ENCODE measurements around the gene PRKCE. TPM values are rescaled to one million over a fixed set of nuclear protein-coding genes. Genes with fewer than 3 reads are reported as not detected.

Gene PRKCE
- total and polyA plus RNA-seq, 4 donors: 2.5 to 38.6 (median 5.8) TPM

- TF ChIP-seq FOXA2 (IDR thresholded peaks at IDR 0.05): no peak
- no peak for TF ChIP-seq GABPA (IDR thresholded peaks at IDR 0.05 in 1 of 2, conservative IDR thresholded peaks at IDR 0.05 in 1 of 2)
- no peak for TF ChIP-seq REST (IDR thresholded peaks at IDR 0.05)
- TF ChIP-seq RXRA (IDR thresholded peaks at IDR 0.05): no peak
- TF ChIP-seq TAF1 (conservative IDR thresholded peaks at IDR 0.05): no peak
- TF ChIP-seq JUND (IDR thresholded peaks at IDR 0.05): no peak
- no peak for TF ChIP-seq EGR1 (IDR thresholded peaks at IDR 0.05; ENCODE audit: low read depth in 2 of 2)
- no peak for TF ChIP-seq RAD21 (IDR thresholded peaks at IDR 0.05)
- no peak for TF ChIP-seq FOXA1 (IDR thresholded peaks at IDR 0.05)
- no peak for TF ChIP-seq SP1 (IDR thresholded peaks at IDR 0.05)
- TF ChIP-seq NR2F2 (IDR thresholded peaks at IDR 0.05): no peak
- TF ChIP-seq ZBTB33 (IDR thresholded peaks at IDR 0.05): no peak
- no peak for TF ChIP-seq YY1 (IDR thresholded peaks at IDR 0.05)
- TF ChIP-seq HNF4A (conservative IDR thresholded peaks at IDR 0.05): no peak
- no peak for TF ChIP-seq HNF4G (IDR thresholded peaks at IDR 0.05)
- no peak for TF ChIP-seq CTCF (IDR thresholded peaks at IDR 0.05; ENCODE audit: low read depth, low read length, missing input control)
- TF ChIP-seq MAX (IDR thresholded peaks at IDR 0.05): no peak
- no peak overlapping the region for H3K27ac ChIP-seq (ENCODE audit: low read depth in 1 of 2, low read length in 2 of 2)
- H3K9me3 ChIP-seq (ENCODE audit: control insufficient read depth in 4 of 4, low read length in 3 of 4): no peaks in the 10 kb centered on the region
- DNase-seq (ENCODE audit: low spot score): no peak
- H3K4me3 ChIP-seq (ENCODE audit: low read depth in 1 of 3, low read length in 3 of 3): no peak overlapping the region
- 82% methylated on average over 5 of the region's 5 CpGs for WGBS
- H3K36me3 ChIP-seq (ENCODE audit: control insufficient read depth in 4 of 4, insufficient read depth in 3 of 4, low read depth in 1 of 4, low read length in 3 of 4): no peaks in the 10 kb centered on the region
- no peak overlapping the region for H3K9ac ChIP-seq (ENCODE audit: low read depth in 1 of 2, low read length in 2 of 2)
- H3K4me1 ChIP-seq (ENCODE audit: control insufficient read depth in 4 of 4, insufficient read depth in 4 of 4, low read length in 3 of 4): peaks cover 2 to 4% (median 3%) of the 10 kb centered on the region in 4 donors
- no peaks in the 10 kb centered on the region for H3K27me3 ChIP-seq (ENCODE audit: control insufficient read depth in 4 of 4, insufficient read depth in 4 of 4, low read length in 3 of 4)
Observed at GRCh38 chr2:45909677-45910191, 258.3 kb downstream of the PRKCE start.

All from liver (tissue), 9 donors.